ENCODE data around the gene GLIPR1L2. TPM values are rescaled to one million over a fixed set of nuclear protein-coding genes. Genes with fewer than 3 reads are reported as not detected.
A peak's percentile ranks its signal among the peaks of the same experiment; 100 is the strongest.

GLIPR1L2 gene
- total RNA-seq, 2 donors from 2014 or later = 1.4 to 1.8 TPM

DNA sequence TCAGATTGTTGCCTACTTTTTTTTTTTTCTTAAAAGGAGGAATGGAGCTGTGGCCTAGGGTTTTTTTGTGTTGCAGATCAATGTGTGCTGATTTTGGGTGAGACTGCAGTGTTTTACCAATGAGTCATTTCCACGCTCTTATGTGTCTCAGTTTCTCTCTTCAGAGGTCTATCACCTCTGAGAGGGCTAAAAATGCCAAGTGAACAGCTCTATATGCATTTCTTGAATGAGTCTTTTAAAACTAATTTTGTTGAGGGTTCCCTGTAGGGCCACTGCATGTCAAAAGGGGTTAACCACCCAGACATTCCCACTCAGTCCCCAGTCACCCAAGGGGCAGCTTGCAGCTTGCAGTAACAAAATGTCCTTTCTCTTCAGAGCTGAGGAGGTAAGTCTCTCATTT, 24.3 kb upstream of the GLIPR1L2 start:
- Histone ChIP-seq H3K9me3 (no peaks in the 10 kb centered on the region), H3K27ac (no peak overlapping the region), H3K27me3 (replicated peaks; ENCODE audit: insufficient read depth) (no peaks in the 10 kb centered on the region), H3K4me3 (no peak overlapping the region), H3K36me3 (no peaks in the 10 kb centered on the region), H3K4me1 (replicated peaks) (no peaks in the 10 kb centered on the region)
- no peak for DNase-seq (ENCODE audit: low spot score)
- 83% methylated on average over 1 of the region's 1 CpG for WGBS
- intact Hi-C loops (cut with DNase I) = no loop called here
- TF ChIP-seq POLR2AphosphoS5 (IDR thresholded peaks at IDR 0.05) = no peak

DNA sequence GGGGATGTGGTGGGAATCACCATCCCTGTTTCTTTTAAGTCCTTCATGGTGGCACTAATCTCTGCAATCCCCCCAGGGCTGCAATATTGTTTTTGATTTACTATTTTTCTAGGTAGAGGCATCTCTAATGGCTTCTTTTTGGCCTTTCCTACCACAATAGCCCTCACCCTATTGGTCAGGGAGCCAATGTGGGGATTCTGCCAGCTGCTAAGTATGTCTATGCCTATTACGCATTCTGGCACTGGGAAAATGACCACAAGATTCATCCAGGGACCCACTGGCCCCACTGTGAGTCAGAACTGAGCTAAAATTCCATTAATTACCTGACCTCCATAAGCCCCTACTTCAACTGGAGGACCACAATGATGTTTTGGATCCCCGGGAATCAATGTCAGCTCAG, 15.9 kb upstream of the GLIPR1L2 start:
- WGBS = 97% methylated on average over 2 of the region's 2 CpGs
- intact Hi-C loops (cut with DNase I) = no loop called here
- TF ChIP-seq, protein P1, sequence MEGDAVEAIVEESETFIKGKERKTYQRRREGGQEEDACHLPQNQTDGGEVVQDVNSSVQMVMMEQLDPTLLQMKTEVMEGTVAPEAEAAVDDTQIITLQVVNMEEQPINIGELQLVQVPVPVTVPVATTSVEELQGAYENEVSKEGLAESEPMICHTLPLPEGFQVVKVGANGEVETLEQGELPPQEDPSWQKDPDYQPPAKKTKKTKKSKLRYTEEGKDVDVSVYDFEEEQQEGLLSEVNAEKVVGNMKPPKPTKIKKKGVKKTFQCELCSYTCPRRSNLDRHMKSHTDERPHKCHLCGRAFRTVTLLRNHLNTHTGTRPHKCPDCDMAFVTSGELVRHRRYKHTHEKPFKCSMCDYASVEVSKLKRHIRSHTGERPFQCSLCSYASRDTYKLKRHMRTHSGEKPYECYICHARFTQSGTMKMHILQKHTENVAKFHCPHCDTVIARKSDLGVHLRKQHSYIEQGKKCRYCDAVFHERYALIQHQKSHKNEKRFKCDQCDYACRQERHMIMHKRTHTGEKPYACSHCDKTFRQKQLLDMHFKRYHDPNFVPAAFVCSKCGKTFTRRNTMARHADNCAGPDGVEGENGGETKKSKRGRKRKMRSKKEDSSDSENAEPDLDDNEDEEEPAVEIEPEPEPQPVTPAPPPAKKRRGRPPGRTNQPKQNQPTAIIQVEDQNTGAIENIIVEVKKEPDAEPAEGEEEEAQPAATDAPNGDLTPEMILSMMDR (IDR thresholded peaks at IDR 0.05) = no peak
- TF ChIP-seq POLR2AphosphoS5 (IDR thresholded peaks at IDR 0.05) (no peak), POLR2A (IDR thresholded peaks at IDR 0.05) (no peak)
- H3K4me3 ChIP-seq = no peak overlapping the region
- no peaks in the 10 kb centered on the region for H3K4me1 ChIP-seq (replicated peaks)
- no peaks in the 10 kb centered on the region for H3K27me3 ChIP-seq (replicated peaks; ENCODE audit: insufficient read depth)
- no peak for DNase-seq (ENCODE audit: low spot score)
- no peaks in the 10 kb centered on the region for H3K36me3 ChIP-seq
- no peaks in the 10 kb centered on the region for H3K9me3 ChIP-seq
- no peak overlapping the region for H3K27ac ChIP-seq

DNA sequence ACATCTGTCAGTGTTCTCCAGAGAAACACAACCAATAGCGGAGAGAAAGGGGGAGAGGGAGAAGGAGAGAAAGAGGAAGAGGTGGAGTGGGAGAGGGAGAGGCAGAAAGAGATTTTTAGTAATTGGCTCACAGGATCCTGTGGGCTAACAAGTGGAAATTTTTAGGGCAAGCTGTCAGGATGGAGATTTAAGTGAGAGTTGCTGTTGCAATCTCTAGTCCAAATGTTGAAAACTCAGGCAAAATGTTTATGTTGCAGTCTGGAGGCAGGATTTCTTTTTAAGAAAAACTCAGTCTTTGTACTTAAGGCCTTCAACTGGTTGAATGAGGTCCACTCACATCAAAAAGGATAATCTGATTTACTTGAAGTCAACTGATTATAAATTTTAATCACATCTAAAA, 12.5 kb upstream of the GLIPR1L2 start:
- no peaks in the 10 kb centered on the region for H3K36me3 ChIP-seq
- WGBS = 93% methylated on average over 1 of the region's 1 CpG

DNA sequence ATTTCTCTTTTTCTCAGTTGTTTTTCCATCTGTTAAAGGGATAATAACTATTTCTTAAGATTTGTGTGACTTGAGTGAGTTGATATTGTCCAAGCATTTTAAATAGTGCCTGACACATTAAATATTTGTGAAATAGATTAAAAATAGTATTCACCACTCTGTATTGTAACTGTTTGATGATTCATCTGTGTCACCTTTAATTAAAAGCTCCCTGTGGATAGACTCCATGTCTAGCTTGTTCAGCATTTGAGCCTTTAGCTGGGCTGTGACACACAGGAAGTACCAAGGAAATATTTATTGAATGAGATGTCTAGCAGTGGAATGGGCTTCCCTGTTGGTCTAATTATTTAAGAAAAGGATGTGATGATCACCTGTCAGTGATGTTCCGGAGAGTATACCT, 1.8 kb upstream of the GLIPR1L2 start:
- Histone ChIP-seq H3K4me1 (replicated peaks) (no peaks in the 10 kb centered on the region), H3K9me3 (no peaks in the 10 kb centered on the region), H3K36me3 (no peaks in the 10 kb centered on the region), H3K27ac (peak overlapping the region in 1 of 2 donors; percentile 91), H3K4me3 (no peak overlapping the region), H3K27me3 (replicated peaks; ENCODE audit: insufficient read depth) (no peaks in the 10 kb centered on the region)
- WGBS = 91% methylated on average over 1 of the region's 1 CpG
- TF ChIP-seq POLR2AphosphoS5 (IDR thresholded peaks at IDR 0.05) (no peak), POLR2A (IDR thresholded peaks at IDR 0.05) (no peak)
- TF ChIP-seq, protein P1 (IDR thresholded peaks at IDR 0.05) = no peak
- no peak for DNase-seq (ENCODE audit: low spot score)
- intact Hi-C loops (cut with DNase I) = no loop called here

More for the DNA sequence above, 12.5 kb upstream of the GLIPR1L2 start:
- no peaks in the 10 kb centered on the region for H3K27me3 ChIP-seq (replicated peaks; ENCODE audit: insufficient read depth)
- no peaks in the 10 kb centered on the region for H3K9me3 ChIP-seq
- no peak overlapping the region for H3K4me3 ChIP-seq
- intact Hi-C loops (cut with DNase I) = no loop called here
- no peak overlapping the region for H3K27ac ChIP-seq
- DNase-seq (ENCODE audit: low spot score) = no peak
- TF ChIP-seq, protein P1 (IDR thresholded peaks at IDR 0.05) = no peak
- no peak for TF ChIP-seq POLR2AphosphoS5 (IDR thresholded peaks at IDR 0.05)
- no peak for TF ChIP-seq POLR2A (IDR thresholded peaks at IDR 0.05)
- H3K4me1 ChIP-seq (replicated peaks) = no peaks in the 10 kb centered on the region

DNA sequence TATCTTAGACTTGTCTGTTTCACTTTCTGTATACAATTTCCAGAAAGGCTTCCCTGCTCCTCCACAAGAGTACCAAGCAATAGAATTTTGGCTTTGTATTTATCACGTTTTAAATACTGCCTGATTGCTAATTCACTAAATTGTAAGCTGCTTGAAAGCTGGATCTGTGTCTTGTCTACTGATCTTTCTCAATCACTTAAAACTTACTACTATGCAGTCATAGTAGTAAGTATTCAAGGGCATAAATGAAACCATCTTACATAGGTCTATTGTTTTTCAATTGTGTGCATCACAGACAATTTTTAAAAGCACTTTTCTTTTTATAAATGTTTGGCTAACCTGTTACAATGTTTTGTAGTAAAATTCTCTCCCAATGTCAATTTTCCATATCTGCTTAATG, 1.2 kb upstream of the GLIPR1L2 start:
- Histone ChIP-seq H3K4me1 (replicated peaks) (no peaks in the 10 kb centered on the region), H3K9me3 (no peaks in the 10 kb centered on the region), H3K27me3 (replicated peaks; ENCODE audit: insufficient read depth) (no peaks in the 10 kb centered on the region), H3K36me3 (no peaks in the 10 kb centered on the region), H3K4me3 (peak overlapping the region; percentile 46 to 52), H3K27ac (peak overlapping the region; percentile 86 to 91)
- intact Hi-C loops (cut with DNase I) = loop anchor here (5.0 to 10.0 kb wide), 3 partner anchors 93 to 955 kb away; partner anchors contain the start of genes BBS10 and GLIPR1
- no peak for TF ChIP-seq POLR2AphosphoS5 (IDR thresholded peaks at IDR 0.05)
- 23% methylated on average over 1 of the region's 1 CpG for WGBS
- DNase-seq (ENCODE audit: low spot score) = no peak

DNA sequence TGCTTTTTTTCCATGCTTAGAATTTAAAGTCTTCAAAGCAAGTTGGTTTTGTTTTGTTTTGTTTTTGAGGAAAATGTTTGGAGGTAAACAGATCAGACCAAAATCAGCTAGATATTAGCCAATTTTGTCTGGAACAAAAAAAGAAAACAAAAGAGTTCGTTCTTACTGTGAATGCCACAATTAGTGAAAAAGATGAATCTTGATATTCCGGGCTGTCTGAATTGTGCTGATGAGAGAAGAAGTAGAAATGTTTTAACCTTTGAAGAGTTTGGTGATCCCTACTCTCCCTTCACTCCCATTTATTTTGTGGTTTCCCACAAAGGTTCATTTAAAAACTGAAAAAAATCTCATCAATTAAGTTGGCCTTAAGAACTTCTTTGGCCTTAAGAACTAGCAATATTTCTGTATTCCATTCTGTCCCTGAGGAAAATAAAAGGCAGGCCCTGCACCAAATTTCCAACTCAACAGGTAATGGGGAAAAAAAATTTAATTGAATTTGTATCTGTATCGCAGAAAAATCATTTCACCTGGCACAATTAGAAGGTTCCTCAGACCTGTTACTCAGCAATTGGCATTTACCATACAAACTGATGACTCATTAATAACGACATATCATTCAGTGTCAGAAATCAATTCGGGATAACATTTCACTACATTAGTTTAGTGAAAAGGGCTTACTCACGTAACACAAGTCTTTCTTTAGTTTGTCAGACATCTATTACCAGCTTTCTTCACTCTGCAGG, 562 bp upstream of the GLIPR1L2 start:
- H3K4me3 ChIP-seq = peak overlapping the region; percentile 46 to 52
- WGBS = 24% methylated on average over 6 of the region's 6 CpGs
- DNase-seq (ENCODE audit: low spot score) = no peak
- no peaks in the 10 kb centered on the region for H3K4me1 ChIP-seq (replicated peaks)
- no peaks in the 10 kb centered on the region for H3K9me3 ChIP-seq
- H3K27me3 ChIP-seq (replicated peaks; ENCODE audit: insufficient read depth) = no peaks in the 10 kb centered on the region
- H3K36me3 ChIP-seq = no peaks in the 10 kb centered on the region
- TF ChIP-seq, protein P1 (IDR thresholded peaks at IDR 0.05) = no peak
- TF ChIP-seq POLR2AphosphoS5 (IDR thresholded peaks at IDR 0.05) (no peak), POLR2A (IDR thresholded peaks at IDR 0.05) (no peak)
- H3K27ac ChIP-seq = peak overlapping the region; percentile 86 to 91
- intact Hi-C loops (cut with DNase I) = loop anchor here (5.0 to 10.0 kb wide), 3 partner anchors 92 to 954 kb away; partner anchors contain the start of genes BBS10 and GLIPR1
